Stimulated activated CD8-positive, alpha-beta memory T cell treated with anti-CD3 and anti-CD28 coated beads, Interleukin-2, amount 100 ng/mL, for 1 hour (primary cell): ENCODE data around the gene ZDHHC4.
"Not testable (repeated sequence)": the region's sequence is repeated elsewhere in the genome, so short reads cannot be mapped to it uniquely, and the experiment has no call there.

Experiments
- DNase-seq, 2 donors: peaks; one replicate each; pipeline ENCODE4 v3.0.0-alpha.2; 2020; ENCODE audit warnings: low read depth in 2 of 2

ZDHHC4 gene

GRCh38 chr7:6634971-6635370, 57.7 kb downstream of the ZDHHC4 start:
- not testable (repeated sequence) for DNase-seq

GRCh38 chr7:6636741-6637543, 59.7 kb downstream of the ZDHHC4 start, which contains the start of gene ZNF316:
TSS of gene ZNF316 (plus strand) at chr7:6637318. CDS start at chr7:6642410, 5,092 bp downstream.
- peak; percentile 39 to 41 for DNase-seq

GRCh38 chr7:6637544-6638229, 60.4 kb downstream of the ZDHHC4 start:
- DNase-seq, result peak; percentile 27 to 28
